ENCODE data around the gene PITPNC1.

GRCh38 chr17:67666710-67667109, 289.6 kb downstream of the PITPNC1 start:
- TF ChIP-seq CTCF (conservative IDR thresholded peaks at IDR 0.05; ENCODE audit: low read depth, low read length): no peak
- no peak for TF ChIP-seq EZH2 (IDR thresholded peaks at IDR 0.05; ENCODE audit: borderline replicate concordance, low read depth, low read length, poor library complexity, severe bottlenecking)

All from A673 (cell line).